NCI-H1436 (cell line): ENCODE measurements around the gene CFAP74.
"Not testable (repeated sequence)": the region's sequence is repeated elsewhere in the genome, so short reads cannot be mapped to it uniquely, and the experiment has no call there.

ENCODE experiments used
- DNase-seq: peaks from one replicate; lab custom pipeline; 2025; lab: John Stamatoyannopoulos, UW

Gene CFAP74

GRCh38 chr1:1984560-1985070 lies 19.0 kb downstream of the CFAP74 start:
- no peak for DNase-seq

DNA sequence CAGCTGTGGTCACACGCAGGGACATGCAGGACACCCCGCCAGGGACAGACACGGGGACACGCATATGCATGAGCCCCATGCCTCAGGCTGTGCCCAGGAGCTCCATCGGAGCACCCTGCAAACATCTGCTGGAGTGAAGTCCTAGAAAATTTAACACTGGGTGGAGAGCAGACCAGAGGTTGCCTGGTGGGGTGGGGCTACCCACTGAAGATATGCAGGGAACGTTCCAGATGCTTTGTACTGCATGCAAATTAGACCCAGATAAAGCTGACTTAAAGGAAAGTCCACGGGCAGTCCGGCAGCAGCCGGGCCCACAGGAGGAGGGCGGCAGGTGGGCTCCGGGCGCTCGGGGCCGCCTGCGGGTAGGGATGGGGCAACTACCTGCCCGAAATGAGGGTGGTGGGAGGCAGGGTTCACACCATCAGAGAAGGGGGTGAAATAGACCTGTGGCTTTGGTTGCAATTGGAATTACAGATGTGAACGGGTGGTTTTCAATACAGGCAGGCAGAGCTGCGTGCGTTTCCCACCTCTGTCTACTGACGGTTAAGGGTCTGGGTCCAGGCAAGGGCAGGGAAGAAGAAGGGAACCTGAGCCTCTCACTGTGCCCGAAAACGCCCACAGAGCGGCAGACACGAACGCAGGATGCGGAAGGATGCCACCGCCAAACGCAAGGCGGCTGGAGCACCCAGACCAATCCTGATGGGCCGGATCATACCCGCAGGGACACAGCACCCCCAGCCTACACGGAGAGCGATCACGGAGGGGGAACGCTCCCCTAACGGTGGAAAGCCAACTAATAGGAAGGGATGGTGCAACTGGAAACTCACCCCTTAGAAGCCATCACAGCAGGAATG lies 21.0 kb downstream of the CFAP74 start:
- no peak for DNase-seq

GRCh38 chr1:1981631-1982327 lies 21.8 kb downstream of the CFAP74 start:
- DNase-seq, result not testable (repeated sequence)

DNA sequence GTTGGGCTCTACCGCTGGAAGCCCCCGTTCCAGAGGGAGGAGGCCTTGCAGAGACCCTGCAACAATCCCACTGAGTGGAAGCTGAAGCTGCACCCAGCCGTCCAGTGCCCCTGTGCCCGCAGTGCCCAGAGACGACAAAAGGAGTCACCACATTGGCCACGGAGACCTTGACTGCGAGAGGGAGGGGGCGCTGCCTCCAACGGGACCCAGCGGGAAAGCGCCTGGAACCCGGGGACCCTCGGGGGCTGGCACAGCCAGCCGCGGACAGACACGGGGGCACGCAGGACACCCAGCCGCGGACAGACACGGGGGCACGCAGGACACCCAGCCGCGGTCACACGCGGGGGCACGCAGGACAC lies 22.5 kb downstream of the CFAP74 start:
- DNase-seq, result no peak

DNA sequence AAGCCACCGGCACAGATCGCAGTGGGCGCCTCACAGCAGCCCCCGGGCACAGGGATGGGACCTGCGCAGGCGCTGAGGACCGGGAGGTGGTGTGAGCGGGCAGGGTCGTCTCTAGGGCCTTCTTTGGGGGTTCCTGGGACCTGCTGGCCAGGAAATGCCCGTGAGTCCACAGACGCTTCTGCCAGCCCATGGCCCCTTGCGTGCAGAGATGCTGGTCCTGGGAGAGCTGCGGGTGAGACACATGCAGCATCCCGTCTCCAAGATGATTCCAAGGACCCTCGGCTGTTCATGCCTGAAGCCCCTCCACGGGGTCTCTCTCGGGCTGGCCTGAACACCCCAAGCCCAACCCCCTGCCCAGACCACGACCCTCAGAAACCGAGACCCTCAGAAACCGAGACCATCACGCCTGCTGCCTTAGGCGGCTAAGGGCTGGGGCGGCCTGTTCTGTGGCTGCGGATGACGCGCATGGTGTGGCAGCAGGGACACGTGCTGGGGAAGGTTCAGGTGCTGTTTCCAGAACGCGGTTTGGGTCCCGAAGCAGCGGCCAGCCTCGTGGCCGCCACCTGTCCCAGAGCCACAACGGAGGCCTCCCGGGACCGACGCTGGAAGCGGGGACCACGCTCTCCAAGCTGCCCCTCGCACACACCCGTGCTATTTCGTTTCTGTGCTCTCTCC lies 23.0 kb downstream of the CFAP74 start:
- no peak for DNase-seq

DNA sequence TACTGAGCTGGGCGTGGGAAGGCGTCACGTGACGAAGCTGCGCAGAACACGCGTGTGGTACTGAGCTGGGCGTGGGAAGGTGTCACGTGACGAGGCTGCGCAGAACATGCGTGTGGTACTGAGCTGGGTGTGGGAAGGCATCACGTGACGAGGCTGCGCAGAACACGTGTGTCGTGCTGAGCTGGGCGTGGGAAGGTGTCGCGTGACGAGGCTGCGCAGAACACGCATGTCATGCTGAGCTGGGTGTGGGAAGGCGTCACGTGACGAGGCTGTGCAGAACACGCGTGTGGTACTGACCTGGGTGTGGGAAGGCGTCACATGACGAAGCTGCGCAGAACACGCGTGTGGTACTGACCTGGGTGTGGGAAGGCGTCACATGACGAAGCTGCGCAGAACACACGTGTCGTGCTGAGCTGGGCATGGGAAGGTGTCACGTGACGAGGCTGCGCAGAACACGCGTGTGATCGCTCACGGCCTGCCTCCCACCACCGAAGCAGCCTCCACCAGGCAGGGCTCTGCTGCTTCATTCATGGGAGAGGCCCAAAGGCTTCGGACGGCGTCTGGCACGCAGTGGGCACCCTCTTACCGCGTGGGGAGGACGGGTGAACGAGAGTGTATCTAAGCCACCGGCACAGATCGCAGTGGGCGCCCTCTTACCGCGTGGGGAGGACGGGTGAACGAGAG lies 24.0 kb downstream of the CFAP74 start:
- DNase-seq, result no peak

- not testable (repeated sequence) for DNase-seq
Measured at GRCh38 chr1:1978690-1979481, 24.7 kb downstream of the CFAP74 start.

- DNase-seq, result no peak
Measured at GRCh38 chr1:1978108-1978507, 25.5 kb downstream of the CFAP74 start.

GRCh38 chr1:1976031-1976430 lies 27.6 kb downstream of the CFAP74 start:
- no peak for DNase-seq

- no peak for DNase-seq
Measured at GRCh38 chr1:1975535-1975934, 28.1 kb downstream of the CFAP74 start.

GRCh38 chr1:1974834-1975233 lies 28.8 kb downstream of the CFAP74 start:
- DNase-seq, result no peak

DNA sequence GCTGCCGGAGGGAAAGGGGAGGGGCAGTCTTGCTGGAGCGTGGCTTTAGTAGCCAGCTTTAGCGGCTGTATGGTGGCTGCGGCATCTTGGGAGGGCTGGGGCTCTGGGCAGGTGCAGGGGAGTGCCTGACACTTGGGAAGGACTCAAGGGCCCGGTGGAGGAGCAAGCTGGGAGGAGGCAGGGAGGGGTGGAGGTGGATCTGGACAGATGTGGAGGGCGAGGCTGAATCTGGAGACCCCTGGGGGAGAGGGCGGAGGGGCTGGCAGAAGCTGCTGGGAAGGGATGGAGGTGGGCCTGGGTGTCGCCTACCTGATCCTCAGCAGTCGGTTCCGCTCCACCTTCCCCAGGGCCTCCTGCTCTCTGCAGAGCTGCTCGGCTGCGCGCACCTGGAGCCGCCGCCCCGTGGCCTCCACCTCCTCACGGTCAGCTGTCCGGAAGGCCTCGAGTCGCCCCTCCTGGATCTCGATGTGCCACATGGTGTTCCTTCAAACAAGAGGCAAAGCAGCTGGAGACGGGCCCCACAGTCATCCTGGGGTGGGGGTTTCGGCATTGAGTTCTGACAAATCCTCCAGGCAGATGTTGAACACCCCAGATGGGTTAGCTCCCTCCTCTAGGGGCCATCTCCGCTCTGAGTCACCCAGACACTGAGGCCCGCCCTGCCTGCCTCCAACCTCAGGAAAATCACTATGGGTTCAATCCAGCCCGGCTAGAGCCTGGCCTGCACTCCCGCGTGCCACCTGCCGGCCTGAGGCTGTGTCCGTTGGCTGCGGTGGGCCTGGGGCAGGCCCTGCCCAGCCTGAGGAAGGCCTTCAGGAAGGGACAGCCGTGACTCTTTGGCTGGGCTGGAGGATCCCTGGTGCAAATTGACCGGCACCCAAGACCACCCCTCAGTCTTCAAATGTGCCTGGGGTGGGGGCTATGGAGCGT lies 29.6 kb downstream of the CFAP74 start:
- no peak for DNase-seq

- DNase-seq, result no peak
Measured at GRCh38 chr1:1972976-1973715, 30.4 kb downstream of the CFAP74 start.

DNA sequence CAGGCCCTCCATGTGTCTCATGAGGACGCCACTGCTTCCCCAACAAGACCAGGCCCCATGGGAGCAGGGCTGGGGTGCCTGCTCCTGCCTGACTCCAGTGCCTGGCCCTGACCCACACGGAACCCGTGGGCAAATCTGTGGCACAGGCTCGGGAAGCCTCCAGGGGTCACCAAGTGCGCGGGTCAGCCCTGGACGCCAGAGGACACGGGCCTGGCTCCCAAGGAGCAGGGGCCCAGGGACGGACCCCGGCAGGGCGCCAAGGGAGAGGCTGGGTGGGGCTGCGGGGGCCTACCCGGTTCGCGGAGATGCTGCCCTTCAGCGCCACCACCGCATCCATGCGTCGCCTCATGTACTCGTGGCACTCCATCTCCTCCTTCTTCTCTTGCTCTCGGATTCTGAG lies 31.9 kb downstream of the CFAP74 start:
- no peak for DNase-seq

DNA sequence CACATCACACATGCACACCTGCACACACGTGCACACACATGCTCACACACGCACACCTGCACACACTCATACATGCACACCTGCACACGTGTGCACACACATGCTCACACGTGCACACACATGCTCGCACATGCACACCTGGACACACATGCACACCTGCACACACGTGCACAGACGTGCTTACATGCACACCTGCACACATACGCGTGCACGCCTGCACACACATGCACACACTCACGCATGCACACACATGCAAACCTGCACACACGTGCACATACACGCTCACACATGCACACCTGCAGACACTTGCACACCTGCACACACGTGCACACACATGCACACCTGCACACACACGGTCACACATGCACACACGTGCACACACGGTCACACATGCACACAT lies 32.6 kb downstream of the CFAP74 start:
- no peak for DNase-seq

DNA sequence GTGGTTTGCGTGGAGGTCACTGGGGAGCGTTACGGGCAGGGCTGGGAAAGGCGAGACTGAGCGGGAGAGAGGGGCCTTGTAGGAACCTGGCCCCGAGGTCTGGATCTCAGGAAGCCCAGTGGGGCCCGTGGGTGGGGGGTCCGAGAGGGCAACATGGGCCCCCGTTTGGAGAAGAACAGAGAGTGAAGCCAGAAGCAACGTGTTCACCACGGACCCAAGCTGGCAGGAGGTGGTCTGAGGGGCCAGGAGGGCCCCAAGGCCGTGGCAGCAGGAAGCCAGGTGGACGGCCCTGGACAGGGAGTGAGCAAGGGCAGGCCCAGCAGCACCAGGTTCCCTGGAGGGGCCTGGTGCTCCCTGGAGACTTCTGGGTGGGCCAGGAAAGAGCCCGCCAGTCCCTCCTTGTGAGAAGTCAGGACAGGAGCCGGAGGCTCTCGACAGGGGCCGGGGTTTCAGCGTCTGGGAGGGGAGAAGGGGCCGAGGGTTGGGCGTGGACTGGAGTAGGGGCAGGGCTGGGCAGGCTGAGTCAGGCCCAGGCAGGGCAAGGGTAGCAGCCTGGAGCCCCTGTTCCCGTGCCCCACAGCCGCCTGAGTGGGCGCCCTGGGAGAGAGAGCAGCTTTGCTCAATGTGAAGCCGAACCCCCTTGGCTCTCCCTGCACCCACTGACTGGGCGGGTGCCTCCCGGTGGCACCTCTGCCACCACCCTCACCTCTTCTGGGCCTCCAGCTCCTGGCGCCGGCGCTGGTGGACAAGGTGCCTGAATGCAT lies 33.5 kb downstream of the CFAP74 start:
- DNase-seq, result no peak

DNA sequence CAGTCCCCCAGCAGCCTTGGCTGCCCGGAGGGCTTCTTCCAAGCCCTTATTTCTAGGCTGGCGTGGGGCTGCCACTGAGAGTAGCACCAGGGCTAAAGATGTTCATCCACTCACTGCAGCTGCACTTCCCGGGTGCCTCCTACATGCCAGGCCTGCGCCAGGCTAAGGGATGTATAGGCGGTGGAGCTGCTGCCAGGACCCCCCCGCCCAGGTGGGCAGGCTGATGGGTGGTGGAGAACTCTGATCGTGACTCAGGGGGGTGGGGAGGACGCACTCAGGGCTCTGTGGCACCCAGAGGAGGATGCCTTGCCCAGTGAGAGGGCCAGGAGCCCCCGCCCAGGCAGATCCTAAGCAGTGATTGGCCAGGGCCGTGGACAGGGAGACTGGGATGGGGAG lies 34.1 kb downstream of the CFAP74 start:
- DNase-seq, result no peak

DNA sequence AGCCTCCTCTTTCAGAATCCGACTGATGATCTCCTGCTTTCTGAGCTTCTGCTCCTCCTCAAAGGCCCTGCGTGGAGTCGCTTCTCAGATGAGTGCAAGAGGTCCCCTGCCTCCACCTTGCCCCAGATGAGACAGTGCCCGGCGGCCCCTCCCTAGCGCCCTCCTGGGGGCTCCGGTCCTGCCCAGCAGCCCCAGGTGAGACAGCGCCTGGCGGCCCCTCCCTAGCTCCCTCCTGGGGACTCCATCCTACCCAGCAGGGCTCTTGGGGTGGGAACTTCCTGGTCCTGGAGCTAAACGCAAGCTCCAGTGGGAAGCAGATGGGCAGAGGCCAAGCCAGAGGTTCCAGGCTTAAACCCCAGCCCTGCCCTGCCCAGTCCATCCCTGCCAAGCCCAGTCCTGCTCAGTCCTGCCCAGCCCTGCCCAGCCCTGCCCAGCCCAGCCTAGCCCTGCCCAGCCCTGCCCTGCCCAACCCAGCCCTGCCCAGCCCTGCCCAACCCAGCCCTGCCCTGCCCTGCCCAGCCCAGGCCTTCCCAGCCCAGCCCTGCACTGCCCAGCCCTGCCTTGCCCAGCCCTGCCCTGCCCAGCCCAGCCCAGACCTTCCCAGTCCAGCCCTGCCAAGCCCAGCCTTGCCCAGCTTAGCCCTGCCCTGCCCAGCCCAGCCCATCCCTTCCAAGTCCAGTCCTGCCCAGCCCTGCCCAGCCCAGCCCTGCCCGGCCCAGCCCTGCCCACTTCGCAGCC lies 34.6 kb downstream of the CFAP74 start:
- no peak for DNase-seq
